Body of pancreas (tissue), 4 donors: ENCODE measurements around the gene TLK2. TPM values are rescaled to one million over a fixed set of nuclear protein-coding genes. Genes with fewer than 3 reads are reported as not detected.

Source experiments
- ATAC-seq: fragments of 150-250 bp; one replicate; pipeline ENCODE4 v1.9.1; 2016
- DNase-seq, 4 donors: peaks; one replicate each; pipeline ENCODE4 v3.0.0-alpha.2; 2019
- H3K27ac ChIP-seq, 4 donors: fragments of 200-600 bp; sonication (generic); 1 replicate in 3 of 4; 2 replicates in 1 of 4; pipeline versions ENCODE4 v1.5.1 to v1.6.1; 2016 to 2019; ENCODE audit warnings: mild to moderate bottlenecking in 1 of 4, mixed read lengths in 1 of 4, moderate library complexity in 1 of 4
- H3K27me3 ChIP-seq, 2 donors: fragments of 200-600 bp; sonication (generic); one replicate each; pipeline ENCODE4 v1.6.0; 2016; ENCODE audit warnings: mild to moderate bottlenecking in 1 of 2
- H3K36me3 ChIP-seq, 2 donors: fragments of 200-600 bp; sonication (generic); replicated peaks in 1 of 2; 2 replicates each; pipeline ENCODE4 v1.5.1; 2016; ENCODE audit warnings: low read depth in 2 of 2; ENCODE audit not compliant: insufficient read depth in 1 of 2
- H3K4me1 ChIP-seq: fragments of 200-600 bp; sonication (generic); one replicate; pipeline ENCODE4 v1.6.0; 2016
- H3K4me3 ChIP-seq, 2 donors: fragments of 200-600 bp; sonication (generic); 1 replicate in 1 of 2; 2 replicates in 1 of 2; pipeline ENCODE4 v1.5.1; 2016 to 2019
- H3K9me3 ChIP-seq, 3 donors: fragments of 200-600 bp; sonication (generic); 1 replicate in 2 of 3; 2 replicates in 1 of 3; pipeline ENCODE4 v1.5.1; 2016
- POLR2A ChIP-seq, 3 donors: fragments of 450-650 bp; IDR thresholded peaks; one replicate each; pipeline ENCODE4 v1.6.1; 2016; ENCODE audit warnings: antibody characterized with exemption in 3 of 3, mild to moderate bottlenecking in 2 of 3
- WGBS, 2 donors: methylation state at CpG; one replicate each; pipeline ENCODE4 v1.1.5; 2017; 5-methylcytosine and 5-hydroxymethylcytosine counted together
- intact Hi-C: fragments of 100-400 bp; cut with DNase I; formaldehyde crosslinking; loops from one replicate; pipeline ENCODE4 v1.15.1; 2023
- total RNA-seq, 2 donors: library from RNA; depleted of rRNA; stranded (reverse); fragments of >200 nt; gene quantifications; one replicate each; pipeline ENCODE4 v1.1.0, GENCODE V29; 2016
- TF ChIP-seq, protein P1 (sequence below), 7 experiments: fragments of 450-650 bp in 4 of 7; fragments of 200-600 bp in 3 of 7; sonication (generic) in 3 of 7; IDR thresholded peaks; one replicate each; pipeline ENCODE4 v1.5.1; 2016 to 2019; ENCODE audit warnings: antibody characterized with exemption in 7 of 7

The TLK2 gene
- total RNA-seq, 2 donors from 2014 or later: 20.8 to 54.1 TPM

DNA sequence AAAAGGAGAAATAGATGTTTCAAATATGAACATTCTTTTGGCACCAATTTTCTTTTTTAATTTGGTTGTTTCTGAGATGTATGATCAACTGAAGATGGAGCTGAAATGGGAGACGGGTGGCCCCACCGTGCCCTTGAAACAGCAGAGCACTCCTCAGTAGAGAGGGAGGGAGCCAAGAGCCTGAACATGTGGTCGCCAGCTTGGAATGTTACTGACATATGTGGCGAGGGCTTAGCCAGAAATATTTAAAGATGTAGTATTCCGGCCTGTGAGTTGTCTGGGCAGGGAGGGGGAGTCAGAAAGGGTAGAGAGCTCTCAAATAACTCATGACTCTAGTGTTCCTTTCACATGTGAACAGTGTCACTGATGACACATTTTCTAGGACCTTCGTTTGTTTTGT, 135.5 kb downstream of the TLK2 start:
- no peak for DNase-seq
- TF ChIP-seq, protein P1, sequence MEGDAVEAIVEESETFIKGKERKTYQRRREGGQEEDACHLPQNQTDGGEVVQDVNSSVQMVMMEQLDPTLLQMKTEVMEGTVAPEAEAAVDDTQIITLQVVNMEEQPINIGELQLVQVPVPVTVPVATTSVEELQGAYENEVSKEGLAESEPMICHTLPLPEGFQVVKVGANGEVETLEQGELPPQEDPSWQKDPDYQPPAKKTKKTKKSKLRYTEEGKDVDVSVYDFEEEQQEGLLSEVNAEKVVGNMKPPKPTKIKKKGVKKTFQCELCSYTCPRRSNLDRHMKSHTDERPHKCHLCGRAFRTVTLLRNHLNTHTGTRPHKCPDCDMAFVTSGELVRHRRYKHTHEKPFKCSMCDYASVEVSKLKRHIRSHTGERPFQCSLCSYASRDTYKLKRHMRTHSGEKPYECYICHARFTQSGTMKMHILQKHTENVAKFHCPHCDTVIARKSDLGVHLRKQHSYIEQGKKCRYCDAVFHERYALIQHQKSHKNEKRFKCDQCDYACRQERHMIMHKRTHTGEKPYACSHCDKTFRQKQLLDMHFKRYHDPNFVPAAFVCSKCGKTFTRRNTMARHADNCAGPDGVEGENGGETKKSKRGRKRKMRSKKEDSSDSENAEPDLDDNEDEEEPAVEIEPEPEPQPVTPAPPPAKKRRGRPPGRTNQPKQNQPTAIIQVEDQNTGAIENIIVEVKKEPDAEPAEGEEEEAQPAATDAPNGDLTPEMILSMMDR (IDR thresholded peaks at IDR 0.05): no peak
- no peak for TF ChIP-seq POLR2A (IDR thresholded peaks at IDR 0.05)

GRCh38 chr17:62615503-62615902, 136.9 kb downstream of the TLK2 start:
- H3K9me3 ChIP-seq: no peaks in the 10 kb centered on the region
- DNase-seq (no peak), ATAC-seq (no peak)
- intact Hi-C loops: no loop called here
- TF ChIP-seq POLR2A (IDR thresholded peaks at IDR 0.05): no peak
- TF ChIP-seq, protein P1 (IDR thresholded peaks at IDR 0.05): no peak
- H3K27ac ChIP-seq: no peak overlapping the region
- 91 to 94% methylated on average over 4 of the region's 4 CpGs for WGBS, 2 donors
- no peaks in the 10 kb centered on the region for H3K27me3 ChIP-seq
- H3K4me1 ChIP-seq: no peaks in the 10 kb centered on the region
- H3K4me3 ChIP-seq: no peak overlapping the region
- H3K36me3 ChIP-seq: peaks cover 0 to under 1% of the 10 kb centered on the region in 2 donors

More for the DNA sequence above, 135.5 kb downstream of the TLK2 start:
- WGBS, 2 donors: 79 to 81% methylated on average over 6 of the region's 6 CpGs
- no peaks in the 10 kb centered on the region for H3K9me3 ChIP-seq
- H3K27me3 ChIP-seq: no peaks in the 10 kb centered on the region
- no peak overlapping the region for H3K27ac ChIP-seq
- no peaks in the 10 kb centered on the region for H3K4me1 ChIP-seq
- no peak overlapping the region for H3K4me3 ChIP-seq
- ATAC-seq: no peak
- peaks cover 0 to 9% of the 10 kb centered on the region in 2 donors for H3K36me3 ChIP-seq
- intact Hi-C loops: no loop called here

GRCh38 chr17:62616993-62617893, 138.6 kb downstream of the TLK2 start:
- no peaks in the 10 kb centered on the region for H3K4me1 ChIP-seq
- ATAC-seq (no peak), DNase-seq (no peak)
- no peak overlapping the region for H3K4me3 ChIP-seq
- TF ChIP-seq, protein P1 (IDR thresholded peaks at IDR 0.05): no peak
- TF ChIP-seq POLR2A (IDR thresholded peaks at IDR 0.05): no peak
- H3K36me3 ChIP-seq: no peaks in the 10 kb centered on the region
- intact Hi-C loops: no loop called here
- 73 to 78% methylated on average over 8 of the region's 8 CpGs for WGBS, 2 donors
- H3K27me3 ChIP-seq: no peaks in the 10 kb centered on the region
- no peak overlapping the region for H3K27ac ChIP-seq
- H3K9me3 ChIP-seq: no peaks in the 10 kb centered on the region

- ATAC-seq (no peak), DNase-seq (no peak)
- Histone ChIP-seq H3K4me1 (no peaks in the 10 kb centered on the region), H3K27me3 (no peaks in the 10 kb centered on the region), H3K9me3 (no peaks in the 10 kb centered on the region), H3K36me3 (no peaks in the 10 kb centered on the region), H3K27ac (no peak overlapping the region), H3K4me3 (no peak overlapping the region)
- intact Hi-C loops: no loop called here
- 77 to 79% methylated on average over 6 of the region's 6 CpGs for WGBS, 2 donors
- no peak for TF ChIP-seq POLR2A (IDR thresholded peaks at IDR 0.05)
- TF ChIP-seq, protein P1 (IDR thresholded peaks at IDR 0.05): no peak
Measured at GRCh38 chr17:62617894-62618472, 139.4 kb downstream of the TLK2 start.
